Spleen (tissue), 11 donors: ENCODE results near the gene TMEM134. TPM values are rescaled to one million over a fixed set of nuclear protein-coding genes. Genes with fewer than 3 reads are reported as not detected.
A peak's percentile ranks its signal among the peaks of the same experiment; 100 is the strongest.
"Not testable (repeated sequence)": the region's sequence is repeated elsewhere in the genome, so short reads cannot be mapped to it uniquely, and the experiment has no call there.

ENCODE experiments used
- DNase-seq: peaks from one replicate; pipeline ENCODE4 v3.0.0-alpha.2; 2020
- H3K27ac ChIP-seq, 8 donors: fragments of 200-600 bp; sonication (generic) in 7 of 8; 1 replicate in 4 of 8; 2 replicates in 4 of 8; pipeline versions ENCODE4 v1.5.0 to v1.8.0; 2016 to 2021; ENCODE audit warnings: inconsistent platforms in 4 of 8, mild to moderate bottlenecking in 4 of 8, moderate library complexity in 1 of 8
- H3K27me3 ChIP-seq, 7 donors: fragments of 200-600 bp; sonication (generic) in 6 of 7; replicated peaks in 1 of 7; 1 replicate in 4 of 7; 2 replicates in 3 of 7; pipeline versions ENCODE4 v1.5.0 to v1.8.0; 2016 to 2021; ENCODE audit warnings: inconsistent platforms in 3 of 7, mild to moderate bottlenecking in 1 of 7
- H3K36me3 ChIP-seq, 6 donors: fragments of 200-600 bp; sonication (generic) in 5 of 6; 1 replicate in 4 of 6; 2 replicates in 2 of 6; pipeline versions ENCODE4 v1.5.0 to v1.8.0; 2016 to 2021; ENCODE audit warnings: inconsistent platforms in 2 of 6
- H3K4me1 ChIP-seq, 6 donors: fragments of 200-600 bp; sonication (generic) in 5 of 6; 1 replicate in 3 of 6; 2 replicates in 3 of 6; pipeline versions ENCODE4 v1.5.0 to v1.8.0; 2016 to 2021; ENCODE audit warnings: inconsistent platforms in 3 of 6
- H3K4me3 ChIP-seq, 8 donors: fragments of 200-600 bp; sonication (generic) in 7 of 8; 1 replicate in 4 of 8; 2 replicates in 4 of 8; pipeline versions ENCODE4 v1.5.0 to v1.8.0; 2016 to 2021; ENCODE audit warnings: inconsistent platforms in 4 of 8, mild to moderate bottlenecking in 4 of 8, moderate library complexity in 2 of 8
- H3K9me3 ChIP-seq, 8 donors: fragments of 200-600 bp; sonication (generic) in 7 of 8; 1 replicate in 4 of 8; 2 replicates in 4 of 8; pipeline versions ENCODE4 v1.5.0 to v1.8.0; 2016 to 2021; ENCODE audit warnings: inconsistent platforms in 4 of 8
- POLR2A ChIP-seq, 3 donors: fragments of 450-650 bp; IDR thresholded peaks; one replicate each; pipeline ENCODE4 v1.5.1; 2017; ENCODE audit warnings: antibody characterized with exemption in 3 of 3, mild to moderate bottlenecking in 1 of 3
- POLR2AphosphoS5 ChIP-seq, 3 donors: sonication (generic); formaldehyde crosslinking; IDR thresholded peaks; one replicate each; pipeline ENCODE4 v1.5.1; 2017; ENCODE audit warnings: antibody characterized with exemption in 3 of 3
- WGBS, 5 donors: extraction: QIAGEN DNeasy Blood & Tissue Kit in 3 of 5; methylation state at CpG; one replicate each; pipeline versions ENCODE4 v1.1.5 to v1.1.7; 2013 to 2018; 5-methylcytosine and 5-hydroxymethylcytosine counted together
- intact Hi-C: fragments of 100-400 bp; cut with DNase I; formaldehyde crosslinking; loops from one replicate; pipeline ENCODE4 v1.15.0; 2023; ENCODE audit warnings: low total_unique reads
- polyA plus RNA-seq, 3 donors: library from polyadenylated mRNA; stranded (reverse); fragments of 200-250 nt; gene quantifications; one replicate each; pipeline ENCODE4 v1.2.1, GENCODE V29; 2013
- total RNA-seq, 7 donors: library from RNA; depleted of rRNA in 3 of 7; stranded (reverse); fragments of >200 nt in 3 of 7; fragmentation: NEBNext Ultra II Directional in 4 of 7; extraction: Animal tissue kit (Norgen Biotek cat#: 25700) in 4 of 7; gene quantifications; one replicate each; pipeline versions ENCODE4 v1.1.0 to v1.2.1, GENCODE V29; 2016 to 2021
- TF ChIP-seq, protein P1 (sequence below), 11 experiments: fragments of 200-600 bp in 7 of 11; fragments of 450-650 bp in 4 of 11; sonication (generic) in 4 of 11; IDR thresholded peaks in 8 of 11; conservative IDR thresholded peaks in 3 of 11; 1 replicate in 7 of 11; 2 replicates in 4 of 11; pipeline versions ENCODE4 v1.4.0 to v1.8.0; 2016 to 2021; ENCODE audit warnings: antibody characterized with exemption in 11 of 11, inconsistent platforms in 4 of 11, mild to moderate bottlenecking in 1 of 11
- donor health status: healthy with polysubstance abuse.
- donor health status: DM: no; HTN: no; CAD: no; lungs with moderate emphysema.
- donor health status: DM: no; HTN: no; CAD: no.
- donor health status: Bipolar disorder and iron deficiency.
- donor health status: healthy.
- donor health status: DM: no; HTN: no; CAD: no.
- donor health status: DM: yes; HTN: yes; CAD: no.

TMEM134 gene
- total and polyA plus RNA-seq, 10 donors: 48.5 to 192 (median 94.8) TPM

DNA sequence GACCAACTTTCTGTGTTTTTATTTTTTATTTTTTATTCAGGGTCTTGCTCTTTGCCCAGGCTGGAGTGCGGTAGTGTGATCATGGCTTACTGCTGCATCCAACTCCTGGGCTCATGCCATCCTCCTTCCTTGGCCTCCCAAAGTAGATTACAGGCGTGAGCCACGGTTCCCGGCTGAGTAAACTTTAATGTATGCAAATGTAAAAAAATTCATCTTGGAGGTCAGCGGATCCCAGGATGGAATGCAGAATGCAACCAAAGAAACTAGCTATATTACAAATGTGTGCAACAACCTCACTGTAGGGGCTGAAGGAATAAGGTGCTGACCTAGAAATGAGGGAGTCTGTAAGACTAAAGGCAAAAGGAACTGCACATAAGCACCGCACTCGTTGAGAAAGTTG lies 45.1 kb upstream of the TMEM134 start:
- DNase-seq: no peak
- no peaks in the 10 kb centered on the region for H3K36me3 ChIP-seq
- TF ChIP-seq POLR2AphosphoS5 (IDR thresholded peaks at IDR 0.05): no peak
- no peak for TF ChIP-seq POLR2A (IDR thresholded peaks at IDR 0.05)
- TF ChIP-seq, protein P1, sequence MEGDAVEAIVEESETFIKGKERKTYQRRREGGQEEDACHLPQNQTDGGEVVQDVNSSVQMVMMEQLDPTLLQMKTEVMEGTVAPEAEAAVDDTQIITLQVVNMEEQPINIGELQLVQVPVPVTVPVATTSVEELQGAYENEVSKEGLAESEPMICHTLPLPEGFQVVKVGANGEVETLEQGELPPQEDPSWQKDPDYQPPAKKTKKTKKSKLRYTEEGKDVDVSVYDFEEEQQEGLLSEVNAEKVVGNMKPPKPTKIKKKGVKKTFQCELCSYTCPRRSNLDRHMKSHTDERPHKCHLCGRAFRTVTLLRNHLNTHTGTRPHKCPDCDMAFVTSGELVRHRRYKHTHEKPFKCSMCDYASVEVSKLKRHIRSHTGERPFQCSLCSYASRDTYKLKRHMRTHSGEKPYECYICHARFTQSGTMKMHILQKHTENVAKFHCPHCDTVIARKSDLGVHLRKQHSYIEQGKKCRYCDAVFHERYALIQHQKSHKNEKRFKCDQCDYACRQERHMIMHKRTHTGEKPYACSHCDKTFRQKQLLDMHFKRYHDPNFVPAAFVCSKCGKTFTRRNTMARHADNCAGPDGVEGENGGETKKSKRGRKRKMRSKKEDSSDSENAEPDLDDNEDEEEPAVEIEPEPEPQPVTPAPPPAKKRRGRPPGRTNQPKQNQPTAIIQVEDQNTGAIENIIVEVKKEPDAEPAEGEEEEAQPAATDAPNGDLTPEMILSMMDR (IDR thresholded peaks at IDR 0.05 in 8 of 11, conservative IDR thresholded peaks at IDR 0.05 in 3 of 11): no peak
- 79 to 88% (median 81%) methylated on average over 7 of the region's 7 CpGs for WGBS, 5 donors
- H3K9me3 ChIP-seq: no peaks in the 10 kb centered on the region
- H3K4me1 ChIP-seq: peaks cover under 1 to 2% (median 1%) of the 10 kb centered on the region in 6 donors
- intact Hi-C loops: no loop called here
- H3K4me3 ChIP-seq: no peak overlapping the region
- H3K27ac ChIP-seq: no peak overlapping the region
- peaks cover 0 to 31% (median 0%) of the 10 kb centered on the region in 7 donors for H3K27me3 ChIP-seq

DNA sequence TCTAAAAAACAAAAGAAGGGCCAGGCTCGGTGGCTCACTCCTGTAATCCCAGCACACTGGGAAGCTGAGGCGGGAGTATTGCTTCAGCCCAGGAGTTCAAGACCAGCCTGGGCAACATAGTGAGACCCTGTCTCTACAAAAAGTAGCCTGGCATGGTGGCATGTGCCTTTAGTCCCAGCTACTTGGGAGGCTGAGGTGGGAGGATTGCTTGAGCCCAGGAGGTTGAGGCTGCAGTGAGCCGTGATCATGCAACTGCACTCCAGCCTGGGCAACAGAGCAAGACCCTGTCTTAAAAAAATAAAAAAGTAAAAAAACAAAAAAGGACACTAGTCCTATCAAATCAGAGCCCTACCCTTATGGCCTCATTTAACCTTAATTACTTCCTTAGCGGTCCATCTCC lies 42.5 kb upstream of the TMEM134 start:
- H3K4me3 ChIP-seq, H3K27ac ChIP-seq, DNase-seq, H3K36me3 ChIP-seq, H3K9me3 ChIP-seq, intact Hi-C loops: not testable (repeated sequence)
- WGBS, 5 donors: 89 to 95% (median 91%) methylated on average over 4 of the region's 4 CpGs
- Histone ChIP-seq H3K4me1 (peaks cover 12 to 23% (median 21%) of the 10 kb centered on the region in 6 donors), H3K27me3 (peaks cover 0 to 31% (median 0%) of the 10 kb centered on the region in 7 donors)

DNA sequence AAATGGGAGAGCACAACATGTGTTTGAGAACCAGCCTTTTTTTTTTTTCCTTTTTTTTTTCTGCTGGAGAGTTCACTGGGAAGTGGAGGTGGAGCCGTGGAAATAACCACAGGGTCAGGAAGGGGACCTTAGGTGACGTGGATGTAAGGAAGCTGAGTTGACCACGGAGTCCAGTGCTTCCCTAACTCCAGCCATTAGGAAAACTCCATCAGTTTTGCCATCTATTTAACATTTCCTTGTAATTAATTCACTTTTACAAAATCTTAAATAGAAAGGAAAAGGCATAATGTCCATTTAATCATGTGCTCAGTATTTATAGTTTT lies 40.9 kb upstream of the TMEM134 start:
- peaks cover 25 to 39% (median 37%) of the 10 kb centered on the region in 6 donors for H3K4me1 ChIP-seq
- intact Hi-C loops: no loop called here
- WGBS, 5 donors: 22 to 39% (median 32%) methylated on average over 3 of the region's 3 CpGs
- H3K4me3 ChIP-seq: no peak overlapping the region
- no peaks in the 10 kb centered on the region for H3K9me3 ChIP-seq
- no peak for DNase-seq
- peaks cover 0 to 10% (median 0%) of the 10 kb centered on the region in 6 donors for H3K36me3 ChIP-seq
- no peak overlapping the region for H3K27ac ChIP-seq
- peaks cover 0 to 32% (median 0%) of the 10 kb centered on the region in 7 donors for H3K27me3 ChIP-seq
- TF ChIP-seq POLR2AphosphoS5 (IDR thresholded peaks at IDR 0.05) (no peak), POLR2A (IDR thresholded peaks at IDR 0.05) (no peak)

DNA sequence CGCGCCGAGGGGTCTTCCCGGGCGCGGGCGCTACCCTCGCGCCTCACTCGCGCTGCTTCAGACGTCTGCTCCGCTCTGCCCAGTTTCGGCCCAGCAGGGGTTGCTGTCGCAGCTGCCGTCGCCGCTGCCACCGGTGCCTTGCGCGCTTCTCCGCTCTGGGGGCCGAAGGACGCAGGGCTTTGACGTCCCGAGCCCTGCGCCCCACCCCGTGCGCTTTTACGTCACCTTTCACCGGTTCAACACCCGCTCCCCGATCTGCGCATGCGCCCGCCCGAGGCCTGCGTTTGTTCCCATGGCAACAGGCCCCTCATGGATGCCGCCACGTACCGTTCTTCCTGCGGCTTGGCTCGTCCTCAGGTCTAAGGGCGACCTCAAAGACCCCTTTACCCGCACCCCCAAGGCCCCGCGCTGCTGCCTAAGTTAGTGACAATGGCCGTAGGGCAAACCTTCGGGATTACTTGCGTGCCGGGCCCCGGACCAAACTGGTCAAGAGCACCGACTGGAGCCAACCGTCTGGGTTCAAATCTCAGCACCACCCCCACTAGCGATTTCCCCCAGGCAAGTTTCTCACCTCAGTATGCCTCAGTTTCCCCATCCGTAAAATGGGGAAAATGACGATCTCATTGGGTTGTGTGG lies 39.6 kb upstream of the TMEM134 start:
- H3K4me1 ChIP-seq: peaks cover 28 to 53% (median 47%) of the 10 kb centered on the region in 6 donors
- H3K27me3 ChIP-seq: peaks cover 0 to 35% (median 0%) of the 10 kb centered on the region in 7 donors
- peaks cover 0 to 10% (median 0%) of the 10 kb centered on the region in 6 donors for H3K36me3 ChIP-seq
- no peaks in the 10 kb centered on the region for H3K9me3 ChIP-seq
- H3K4me3 ChIP-seq: peak overlapping the region; percentile 63 to 97 (median 86)
- intact Hi-C loops: loop anchor here (5.0 kb wide), 1 partner anchor 111 kb away; no protein-coding TSS in a partner anchor
- peak; percentile 98 for DNase-seq
- H3K27ac ChIP-seq: peak overlapping the region; percentile 97 to 100 (median 98)
- 1 to 2% (median 1%) methylated on average over 34 to 57 of the region's 57 CpGs for WGBS, 5 donors
- TF ChIP-seq POLR2A (IDR thresholded peaks at IDR 0.05) (peak in 2 of 3 donors; percentile 23 to 66), POLR2AphosphoS5 (IDR thresholded peaks at IDR 0.05) (peak; percentile 60 to 89 (median 65))
- TF ChIP-seq, protein P1 (IDR thresholded peaks at IDR 0.05 in 8 of 11, conservative IDR thresholded peaks at IDR 0.05 in 3 of 11): peak in 1 of 11 experiments; percentile 4

DNA sequence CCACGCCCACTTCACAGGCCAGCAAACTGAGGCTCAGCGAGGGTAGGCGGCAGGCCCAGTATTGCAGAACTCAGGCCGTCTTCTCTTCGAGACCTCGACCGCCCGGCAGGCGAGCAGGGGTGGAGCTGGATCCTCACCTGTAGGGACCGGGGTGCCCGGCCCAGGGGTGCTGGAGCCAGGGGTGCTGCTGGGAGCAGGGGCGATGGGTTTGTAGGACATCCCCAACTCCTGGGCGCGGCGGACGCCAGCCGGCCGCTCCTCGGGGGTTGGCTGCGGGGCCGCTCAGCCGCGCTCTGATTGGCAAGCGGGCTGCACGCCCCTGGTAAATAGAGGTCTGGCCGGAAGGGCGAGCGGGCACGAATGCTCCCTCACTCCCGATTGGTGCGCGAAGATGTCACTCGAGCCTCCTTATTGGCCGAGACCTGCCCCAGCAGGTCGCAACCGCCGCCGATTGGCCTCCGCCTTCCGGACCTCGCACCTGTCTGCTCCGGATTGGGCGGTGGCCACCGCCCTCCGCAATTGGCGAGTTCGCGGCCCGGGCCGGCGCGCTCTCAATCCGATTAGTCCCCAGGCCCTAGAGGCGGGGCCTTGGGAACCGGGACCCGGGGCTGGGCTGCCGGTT lies 38.9 kb upstream of the TMEM134 start, which contains the start of gene CDK2AP2:
CDK2AP2 (minus strand) TSS at position 299 of the 622 bp plus-strand sequence; CDS start at position 219, 80 bp downstream.
- Histone ChIP-seq H3K4me3 (peak within 1 kb of the TSS; percentile 63 to 97 (median 86)), H3K27me3 (peaks cover 0 to 35% (median 0%) of the 10 kb centered on the region in 7 donors), H3K27ac (peak within 1 kb of the TSS; percentile 97 to 100 (median 98)), H3K9me3 (no peaks in the 10 kb centered on the region), H3K4me1 (peaks cover 32 to 59% (median 53%) of the 10 kb centered on the region in 6 donors), H3K36me3 (peaks cover 0 to 16% (median 0%) of the 10 kb centered on the region in 6 donors)
- DNase-seq: peak; percentile 100
- TF ChIP-seq POLR2AphosphoS5 (IDR thresholded peaks at IDR 0.05) (peak; percentile 93 to 97 (median 95)), POLR2A (IDR thresholded peaks at IDR 0.05) (peak in 2 of 3 donors; percentile 83 to 93)
- TF ChIP-seq, protein P1 (IDR thresholded peaks at IDR 0.05 in 8 of 11, conservative IDR thresholded peaks at IDR 0.05 in 3 of 11): peak in 5 of 11 experiments; percentile 15 to 44 (median 28)
- WGBS, 5 donors: 0 to 1% (median 1%) methylated on average over 24 to 57 of the region's 57 CpGs
- intact Hi-C loops: loop anchor here (5.0 kb wide), 1 partner anchor 111 kb away; no protein-coding TSS in a partner anchor
